ENCODE measurements around the gene RRAGC.

Gene RRAGC, protein sequence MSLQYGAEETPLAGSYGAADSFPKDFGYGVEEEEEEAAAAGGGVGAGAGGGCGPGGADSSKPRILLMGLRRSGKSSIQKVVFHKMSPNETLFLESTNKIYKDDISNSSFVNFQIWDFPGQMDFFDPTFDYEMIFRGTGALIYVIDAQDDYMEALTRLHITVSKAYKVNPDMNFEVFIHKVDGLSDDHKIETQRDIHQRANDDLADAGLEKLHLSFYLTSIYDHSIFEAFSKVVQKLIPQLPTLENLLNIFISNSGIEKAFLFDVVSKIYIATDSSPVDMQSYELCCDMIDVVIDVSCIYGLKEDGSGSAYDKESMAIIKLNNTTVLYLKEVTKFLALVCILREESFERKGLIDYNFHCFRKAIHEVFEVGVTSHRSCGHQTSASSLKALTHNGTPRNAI

DNA sequence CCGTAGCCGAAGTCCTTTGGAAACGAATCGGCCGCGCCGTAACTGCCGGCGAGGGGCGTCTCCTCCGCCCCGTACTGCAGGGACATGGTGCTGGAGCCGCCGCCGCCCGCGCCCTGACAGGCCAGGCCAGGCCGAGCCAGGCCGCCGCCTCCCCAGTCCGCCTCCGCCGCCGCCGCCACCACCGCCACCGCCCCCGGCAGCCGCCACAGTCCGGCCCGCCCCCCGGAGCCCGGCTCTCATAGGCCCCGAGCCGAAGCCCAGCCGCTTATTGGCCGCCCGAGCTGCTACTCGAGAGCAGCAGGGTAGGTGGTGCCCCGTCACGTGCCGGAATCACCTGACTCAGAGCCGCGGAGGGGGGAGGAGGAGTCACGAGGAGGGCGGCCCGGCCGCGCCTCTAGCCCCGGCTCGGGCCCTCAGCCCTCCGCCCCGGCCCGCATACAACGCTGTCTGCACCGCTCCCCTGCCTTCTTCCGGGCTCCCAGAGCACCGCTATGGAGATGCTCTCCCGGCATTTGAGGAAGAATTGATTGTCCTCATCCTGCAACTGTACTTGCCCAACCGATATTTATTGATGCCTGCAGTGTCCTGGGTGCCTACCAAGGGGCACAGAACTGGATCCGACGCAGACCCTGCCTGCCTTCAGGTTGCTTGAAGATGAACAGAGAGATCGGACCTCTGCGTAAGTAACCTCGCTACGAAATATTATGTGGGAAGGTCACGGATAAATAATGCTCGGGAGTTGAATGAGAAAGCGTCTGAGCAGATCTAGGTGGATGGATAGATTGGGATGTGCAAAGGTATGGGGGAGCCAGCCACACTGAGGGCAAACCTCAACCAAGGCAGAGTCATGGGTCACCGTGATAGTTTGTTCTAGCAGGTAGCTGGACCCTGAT is at the start of gene RRAGC:
TSS of gene RRAGC (minus strand) at position 212 of the 893 bp plus-strand sequence. CDS start at position 86, 126 bp downstream.
- DNase-seq, result peak; percentile 86

DNA sequence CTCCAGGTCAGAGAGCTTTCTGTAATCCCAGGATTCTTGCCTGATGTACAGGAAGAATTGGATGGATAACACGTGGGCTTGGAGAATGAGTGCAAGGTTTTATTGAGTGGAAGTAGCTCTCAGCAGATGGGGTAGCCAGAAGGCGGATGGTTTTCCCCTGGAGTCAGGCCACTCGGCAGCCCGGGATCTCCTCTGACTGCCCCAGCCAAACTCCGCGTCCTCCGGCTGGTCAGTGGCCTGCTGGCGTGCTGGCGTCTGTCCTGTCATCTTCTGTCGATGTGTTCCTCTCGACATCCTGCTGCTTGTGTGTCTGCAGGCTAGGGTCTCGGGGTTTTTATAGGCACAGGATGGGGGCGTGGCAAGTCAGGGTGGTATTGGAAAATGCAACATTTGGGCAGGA is 49.2 kb upstream of the RRAGC start:
- no peak for DNase-seq

DNA sequence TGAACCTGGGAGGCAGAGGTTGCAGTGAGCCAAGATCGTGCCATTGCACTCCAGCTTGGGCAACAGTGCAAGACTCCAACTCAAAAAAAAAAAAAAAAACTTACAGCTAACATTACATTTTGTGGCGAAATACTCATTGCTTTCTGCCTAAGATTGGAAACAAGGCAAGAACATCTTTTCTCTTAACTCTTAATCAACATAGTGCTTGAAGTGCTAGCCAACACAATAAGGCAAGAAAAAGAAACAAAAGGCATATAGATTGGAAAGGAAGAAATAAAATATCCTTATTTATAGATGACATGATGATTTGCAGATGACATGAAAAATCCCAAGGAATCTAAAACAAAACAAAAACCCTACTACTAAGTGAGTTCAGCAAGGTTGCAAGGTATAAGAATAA is 46.4 kb upstream of the RRAGC start:
- DNase-seq, result no peak

DNA sequence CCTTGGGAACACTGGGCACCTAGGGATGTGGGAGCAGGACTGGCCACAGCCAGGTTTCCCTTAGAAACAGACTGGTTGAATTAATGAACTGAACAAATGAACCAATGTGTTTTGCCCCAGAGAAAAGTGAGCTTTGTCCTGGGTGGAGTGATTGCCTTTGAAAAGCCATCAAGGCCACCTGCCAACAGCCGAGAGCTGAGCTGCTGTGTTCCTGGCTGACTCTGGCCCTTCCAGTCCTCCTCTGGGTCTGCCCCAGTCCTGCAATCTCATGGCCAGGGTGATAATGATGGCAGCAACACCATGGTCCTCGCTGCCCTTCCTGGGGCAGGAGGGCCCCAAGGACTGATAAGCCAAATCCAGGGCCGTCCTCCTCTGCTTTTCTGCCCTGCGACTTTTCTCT is 40.0 kb upstream of the RRAGC start:
- no peak for DNase-seq

DNA sequence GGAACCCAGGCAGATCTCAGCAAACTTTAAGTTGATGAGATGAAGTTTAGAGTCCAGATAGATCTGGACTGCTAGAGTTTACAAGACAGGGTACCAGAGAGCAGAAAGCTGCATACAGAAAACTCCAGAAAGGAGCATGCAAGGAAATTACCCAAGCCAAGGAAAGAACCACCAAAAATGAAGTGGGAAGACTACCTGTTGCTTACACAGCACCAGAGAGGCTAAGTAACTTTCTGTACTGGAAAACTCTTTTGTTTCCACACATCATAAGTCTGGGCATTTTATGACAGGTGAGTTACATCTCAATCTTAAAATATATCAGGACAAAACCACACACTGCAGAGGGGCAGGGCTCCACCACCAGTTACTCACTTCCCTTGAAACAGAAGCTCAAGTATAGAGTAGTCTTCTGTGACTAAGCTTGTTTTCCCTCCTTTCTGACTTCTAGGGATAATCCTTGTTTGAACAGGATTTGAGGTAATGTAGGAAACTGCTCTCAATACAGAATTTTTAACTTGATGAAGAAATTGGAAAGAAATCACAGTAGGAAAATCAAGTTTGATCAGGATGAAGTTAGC is 39.2 kb upstream of the RRAGC start:
- no peak for DNase-seq

DNA sequence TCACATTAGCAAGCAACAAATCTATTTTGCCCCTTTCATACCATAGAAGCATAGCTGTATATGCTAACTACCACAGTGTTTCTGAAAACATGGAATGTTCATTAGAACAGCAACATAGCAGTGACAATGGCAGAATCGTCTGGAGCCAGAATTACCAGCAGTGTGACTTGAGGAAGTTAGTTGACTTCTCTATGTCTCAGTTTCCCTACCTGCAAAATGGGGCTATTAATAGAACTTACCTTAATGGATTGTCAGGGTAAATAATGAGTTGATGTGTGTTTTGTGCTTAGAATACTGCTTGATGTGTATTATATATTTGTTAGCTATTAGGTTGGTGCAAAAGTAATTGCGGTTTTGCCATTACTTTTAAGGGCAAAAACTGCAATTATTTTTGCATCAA is 36.6 kb upstream of the RRAGC start:
- no peak for DNase-seq

DNA sequence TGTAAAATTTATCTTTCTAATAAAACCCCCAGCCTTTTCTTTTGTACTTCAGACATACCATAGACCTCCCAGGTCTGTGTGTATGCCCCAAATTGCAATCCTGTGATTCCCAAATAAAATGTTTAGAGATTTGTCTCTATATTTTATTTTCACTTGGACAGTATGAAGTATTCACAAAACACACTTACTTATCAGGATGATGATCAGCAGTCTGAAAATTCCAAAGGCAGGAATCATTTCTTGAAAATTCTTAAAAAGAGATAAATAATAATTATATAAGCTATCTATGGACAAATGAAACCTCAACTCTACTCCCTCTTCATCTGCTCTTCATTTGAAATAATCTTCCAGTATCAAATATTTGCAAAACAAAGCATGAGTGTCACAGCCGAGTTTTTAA is 33.4 kb upstream of the RRAGC start:
- DNase-seq, result no peak

DNA sequence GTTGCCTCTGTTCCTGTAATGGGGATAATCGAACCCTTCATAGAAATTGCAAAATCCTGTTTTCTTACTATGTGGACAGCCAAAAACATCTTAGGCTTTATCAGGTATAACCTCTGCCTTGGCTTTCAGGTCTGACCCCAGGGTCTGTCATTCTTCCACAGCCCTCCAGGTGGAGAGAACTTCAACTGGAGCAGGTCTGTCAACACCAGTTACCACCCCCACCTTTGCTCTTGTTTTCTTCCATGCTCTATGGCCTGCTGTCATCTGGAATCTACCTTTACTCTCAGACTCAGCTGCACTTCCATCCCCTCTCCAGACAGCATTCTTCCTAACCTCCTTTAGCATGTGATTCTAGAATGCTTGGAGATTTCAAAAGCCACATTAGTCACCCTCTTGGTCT is 32.2 kb upstream of the RRAGC start:
- DNase-seq, result no peak

DNA sequence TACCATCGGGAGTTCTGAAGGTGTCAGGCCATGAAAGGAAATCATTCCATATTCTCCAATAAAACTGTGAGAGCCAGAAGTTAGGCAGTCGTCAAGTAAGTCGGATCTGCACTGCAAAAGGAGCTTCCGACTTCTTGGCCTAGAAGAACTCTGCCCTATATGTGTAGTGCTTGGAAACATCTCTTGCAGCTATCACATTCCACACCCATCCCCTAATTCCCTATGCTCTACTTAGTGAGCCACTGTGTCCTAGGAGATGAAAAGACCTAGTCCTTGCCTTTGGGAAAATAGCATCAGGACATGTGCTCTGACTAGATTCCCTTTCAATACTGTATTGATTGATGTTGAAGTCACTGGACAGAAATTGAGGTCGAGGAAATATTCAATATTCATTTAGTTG is 30.0 kb upstream of the RRAGC start:
- no peak for DNase-seq

DNA sequence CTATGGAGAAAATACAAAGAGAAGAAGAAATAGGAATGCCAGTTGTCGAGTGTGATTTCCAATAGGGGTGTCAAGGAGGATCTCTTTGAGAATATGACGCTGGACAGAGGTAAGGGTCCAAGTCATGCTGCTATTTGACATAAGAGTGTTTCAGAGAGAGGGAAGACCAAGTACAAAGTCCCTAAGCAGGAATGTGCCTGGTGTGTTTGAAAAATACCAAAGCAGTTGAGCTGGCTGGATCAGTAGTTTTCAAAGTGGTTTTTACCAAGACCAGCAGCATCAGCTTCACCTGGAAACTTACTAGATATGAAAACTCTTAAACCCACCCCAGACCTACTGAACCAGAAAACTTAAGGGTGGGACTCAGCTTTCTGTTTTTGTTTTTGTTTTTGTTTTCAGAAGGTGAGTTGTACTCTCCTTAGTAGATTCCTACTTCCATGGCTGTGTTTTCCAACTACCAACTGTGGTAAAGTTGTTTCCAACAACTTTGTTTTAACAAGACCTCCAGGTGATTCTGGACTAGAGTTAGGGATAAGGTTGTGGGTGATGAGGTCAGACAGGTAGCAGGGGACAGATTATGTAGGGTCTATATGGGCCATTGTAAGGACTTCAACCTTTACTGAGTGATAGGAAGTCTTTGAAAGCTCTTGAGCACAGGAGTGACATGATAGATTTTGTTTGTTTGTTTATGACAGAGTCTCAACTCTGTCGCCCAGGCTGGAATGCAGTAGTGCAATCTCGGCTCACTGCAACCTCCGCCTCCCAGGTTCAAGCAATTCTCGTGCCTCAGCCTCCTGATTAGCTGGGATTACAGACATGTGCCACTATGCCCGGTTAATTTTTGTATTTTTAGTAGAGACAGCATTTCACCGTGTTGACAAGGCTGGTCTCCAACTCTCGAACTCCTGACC is 29.1 kb upstream of the RRAGC start:
- no peak for DNase-seq

DNA sequence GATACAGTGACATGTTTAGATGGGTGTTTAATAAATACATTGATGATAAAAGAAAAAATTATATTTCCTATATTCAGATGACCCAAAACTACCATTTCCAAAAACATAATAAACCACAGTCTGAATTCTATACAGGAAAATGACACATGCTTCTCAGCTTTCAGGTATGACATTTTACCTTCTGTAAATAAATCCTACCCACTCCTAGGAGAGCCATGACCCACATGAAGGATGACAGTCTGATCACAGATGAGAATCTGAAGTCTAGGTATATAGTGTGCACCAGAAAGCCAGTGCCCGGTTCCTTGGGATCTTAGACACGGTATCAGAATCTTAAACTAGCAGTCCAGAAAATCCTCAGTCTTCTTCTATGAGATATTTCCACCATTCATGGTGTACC is 25.5 kb upstream of the RRAGC start:
- DNase-seq, result no peak

DNA sequence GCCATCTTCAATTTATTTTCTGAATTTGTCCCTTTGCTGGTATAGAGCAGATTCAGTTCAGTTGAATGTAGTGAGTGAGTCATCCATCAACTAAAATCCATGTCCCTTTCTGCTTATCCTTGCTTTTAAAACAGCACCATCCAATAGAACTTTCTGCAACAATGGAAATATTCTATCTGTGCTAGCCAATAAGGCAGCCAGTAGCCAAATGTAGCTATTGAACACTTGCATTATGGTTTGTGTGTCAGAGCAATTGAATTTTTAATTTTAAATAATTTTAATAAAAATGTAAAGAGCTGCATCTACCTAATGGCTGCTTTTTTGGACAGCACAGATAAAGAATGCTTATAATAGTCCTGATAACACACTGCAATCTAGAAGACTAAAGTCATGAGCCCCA is 21.9 kb upstream of the RRAGC start, which contains the start of gene GJA9:
TSS of gene GJA9 (minus strand) at position 101 of the 400 bp plus-strand sequence. CDS start 5,489 bp downstream, outside the sequence.
- DNase-seq, result no peak

DNA sequence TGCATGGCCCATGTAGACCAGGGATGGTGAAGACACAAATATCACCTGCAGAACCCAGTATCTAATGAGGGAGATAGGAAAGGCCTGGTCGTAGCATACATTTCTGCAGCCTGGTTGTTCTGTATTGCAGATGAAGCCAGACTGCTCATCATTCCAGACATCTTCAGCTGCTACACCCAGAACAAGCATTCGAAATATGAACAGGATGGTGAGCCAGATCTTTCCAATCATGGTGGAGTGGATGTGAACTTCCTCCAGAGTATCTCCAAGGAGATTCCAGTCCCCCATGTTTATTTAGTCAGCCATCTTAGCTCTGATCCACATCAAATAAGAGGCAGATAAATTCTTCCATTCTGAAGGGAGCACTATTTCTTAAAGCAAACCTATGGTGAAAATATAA is 16.2 kb upstream of the RRAGC start:
- no peak for DNase-seq

DNA sequence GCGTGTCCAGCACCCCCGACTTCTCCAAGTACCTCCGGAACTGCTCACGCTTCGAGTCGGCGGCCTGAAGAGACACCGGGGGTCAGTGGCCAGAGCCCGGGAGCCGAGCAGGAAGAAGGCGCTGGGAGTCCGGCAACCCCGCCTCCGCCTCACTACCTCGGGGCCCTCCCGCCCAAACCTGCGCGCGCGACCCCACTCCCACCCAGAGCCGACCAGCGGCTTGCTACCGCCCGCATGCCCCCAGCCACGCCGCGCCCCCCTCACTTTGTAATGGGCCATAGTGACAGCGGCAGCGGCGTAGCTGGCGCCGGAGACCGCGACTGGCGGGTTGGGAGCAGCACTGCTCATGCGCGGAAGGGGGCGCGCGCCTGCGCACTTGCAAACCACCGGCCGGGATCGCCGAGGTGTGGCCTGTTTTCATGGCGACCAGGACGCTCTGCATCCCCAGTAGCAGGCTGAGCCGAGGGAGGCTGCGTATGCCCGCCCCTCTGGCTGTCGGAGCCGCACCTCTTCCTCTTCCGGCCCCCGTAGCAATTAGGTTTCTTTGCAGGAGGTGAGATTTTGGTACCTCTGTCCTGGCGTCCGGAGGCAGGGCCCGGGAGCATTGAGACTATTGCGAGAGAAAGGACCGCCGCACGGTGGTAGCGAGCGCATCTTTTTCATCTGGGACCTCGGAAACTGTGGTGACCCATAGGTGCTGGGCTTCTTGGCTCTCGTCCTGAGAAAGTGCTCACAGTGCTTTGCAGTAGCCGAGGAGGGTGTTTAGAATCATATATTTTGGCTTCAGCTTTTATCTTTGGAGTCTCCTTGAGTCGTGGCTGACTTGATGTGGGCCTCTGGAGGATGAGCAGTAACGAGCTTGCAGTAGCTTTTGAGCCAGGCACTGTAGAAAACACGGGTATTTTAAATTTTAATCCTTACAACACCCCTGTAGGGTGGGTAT is 13.7 kb upstream of the RRAGC start, which contains the start of gene MYCBP:
TSS of gene MYCBP (minus strand) at position 322 of the 943 bp plus-strand sequence. CDS start at position 279, 43 bp downstream.
- DNase-seq, result peak; percentile 90

DNA sequence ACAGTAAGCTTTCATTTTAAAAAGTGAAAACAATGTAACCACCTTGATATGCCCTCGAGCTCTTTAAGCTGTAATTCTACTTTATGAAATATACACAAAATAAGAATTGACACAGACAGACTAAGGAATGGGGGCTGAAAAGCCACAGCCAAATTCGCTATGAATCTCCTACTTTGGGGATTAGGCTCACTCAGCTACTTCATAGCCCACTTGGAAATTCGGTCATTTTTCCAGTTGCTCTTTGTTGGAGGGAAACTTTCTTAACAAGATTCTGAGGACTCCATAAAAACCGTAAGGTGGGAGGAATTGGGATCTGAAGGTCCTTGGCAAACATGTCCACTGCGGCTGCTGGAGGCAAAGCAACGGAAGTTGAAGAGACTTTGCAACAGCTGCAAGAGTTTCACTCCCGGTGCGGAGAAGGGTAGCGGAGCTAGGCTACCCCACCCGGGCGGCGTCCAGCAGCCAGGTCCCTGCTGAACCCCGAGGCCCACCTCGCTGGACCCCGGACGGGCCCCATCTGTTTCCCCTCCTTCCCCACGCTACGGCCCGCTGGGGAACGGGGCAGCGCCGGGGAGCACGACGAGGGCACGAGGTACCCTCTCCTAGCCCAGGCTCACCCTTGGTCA is 12.9 kb upstream of the RRAGC start:
- DNase-seq, result no peak

DNA sequence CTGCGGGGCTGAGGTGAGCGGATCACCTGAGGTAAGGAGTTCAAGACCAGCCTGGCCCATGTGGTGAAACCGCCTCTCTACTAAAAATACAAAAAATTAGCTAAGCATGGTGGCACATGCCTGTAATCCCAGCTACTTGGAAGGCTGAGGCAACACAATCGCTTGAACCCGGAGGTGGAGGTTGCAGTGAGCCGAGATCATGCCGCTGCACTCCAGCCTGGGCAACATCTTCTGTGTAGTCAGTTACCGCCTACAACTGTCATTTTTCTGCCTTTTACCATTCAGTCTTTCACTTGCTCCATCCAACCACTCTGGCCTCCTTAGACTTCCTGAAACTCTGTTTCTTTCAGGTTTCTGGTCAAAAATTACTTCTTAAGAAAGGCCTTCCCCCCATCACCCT is 11.4 kb upstream of the RRAGC start:
- no peak for DNase-seq

DNA sequence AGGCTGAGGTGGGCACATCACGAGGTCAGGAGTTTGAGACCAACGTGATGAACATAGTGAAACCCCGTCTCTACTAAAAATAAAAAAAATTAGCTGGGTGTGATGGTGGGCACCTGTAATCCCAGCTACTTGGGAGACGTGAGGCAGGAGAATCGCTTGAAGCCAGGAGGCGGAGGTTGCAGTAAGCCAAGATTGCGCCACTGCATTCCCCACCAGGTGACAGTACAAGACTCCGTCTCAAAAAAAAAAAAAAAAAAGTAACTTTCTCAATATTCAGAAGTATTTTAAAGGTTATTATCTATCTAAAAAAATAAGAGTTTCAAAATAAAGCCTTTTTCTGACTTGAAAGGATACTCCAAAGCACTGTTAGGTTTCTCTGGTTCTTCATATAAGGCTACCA is 7.6 kb upstream of the RRAGC start:
- DNase-seq, result no peak

DNA sequence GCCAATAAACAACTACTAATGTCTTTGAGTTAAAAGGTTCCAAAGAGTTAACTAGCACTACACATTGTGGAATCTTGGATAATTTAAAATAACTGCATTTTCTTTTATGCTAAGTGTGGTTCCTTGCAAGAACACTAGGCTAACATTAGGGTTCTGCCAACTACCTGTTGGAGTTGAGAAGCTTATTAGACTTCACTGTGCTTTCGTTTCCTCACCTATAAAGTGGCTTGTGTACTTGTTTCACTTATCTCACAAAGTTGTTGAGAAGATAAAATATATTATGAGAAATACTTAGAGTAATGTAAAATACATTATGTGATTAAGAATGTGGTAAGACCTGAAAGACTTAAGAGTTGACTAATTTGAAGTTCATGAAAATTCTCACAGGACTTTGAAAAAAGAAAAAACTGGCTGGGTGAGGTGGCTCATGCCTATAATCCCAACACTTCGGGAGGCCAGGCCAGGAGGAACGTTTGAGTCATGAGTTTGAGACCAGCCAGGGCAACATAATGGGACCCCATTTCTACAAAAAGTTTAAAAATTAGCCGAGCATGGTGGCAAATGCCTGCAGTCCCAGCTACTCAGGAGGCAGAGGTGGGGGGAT is 5.6 kb upstream of the RRAGC start:
- DNase-seq, result no peak

DNA sequence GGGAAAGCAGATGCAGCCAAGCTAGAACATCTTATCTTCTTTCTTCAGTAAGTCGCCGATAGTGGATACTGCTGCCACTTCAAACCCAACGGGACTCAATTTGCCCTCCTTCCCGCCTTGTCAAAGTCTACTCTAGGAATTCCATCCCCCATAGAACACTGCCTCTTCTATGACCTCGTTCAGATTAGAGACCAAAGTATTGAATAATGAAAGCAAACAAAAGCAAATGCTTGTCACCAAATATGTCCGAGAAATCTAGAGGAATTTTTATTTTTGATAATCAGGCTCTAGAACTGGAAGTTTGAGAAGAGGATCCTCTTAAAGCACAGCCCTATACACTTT is 853 bp upstream of the RRAGC start:
- no peak for DNase-seq

DNA sequence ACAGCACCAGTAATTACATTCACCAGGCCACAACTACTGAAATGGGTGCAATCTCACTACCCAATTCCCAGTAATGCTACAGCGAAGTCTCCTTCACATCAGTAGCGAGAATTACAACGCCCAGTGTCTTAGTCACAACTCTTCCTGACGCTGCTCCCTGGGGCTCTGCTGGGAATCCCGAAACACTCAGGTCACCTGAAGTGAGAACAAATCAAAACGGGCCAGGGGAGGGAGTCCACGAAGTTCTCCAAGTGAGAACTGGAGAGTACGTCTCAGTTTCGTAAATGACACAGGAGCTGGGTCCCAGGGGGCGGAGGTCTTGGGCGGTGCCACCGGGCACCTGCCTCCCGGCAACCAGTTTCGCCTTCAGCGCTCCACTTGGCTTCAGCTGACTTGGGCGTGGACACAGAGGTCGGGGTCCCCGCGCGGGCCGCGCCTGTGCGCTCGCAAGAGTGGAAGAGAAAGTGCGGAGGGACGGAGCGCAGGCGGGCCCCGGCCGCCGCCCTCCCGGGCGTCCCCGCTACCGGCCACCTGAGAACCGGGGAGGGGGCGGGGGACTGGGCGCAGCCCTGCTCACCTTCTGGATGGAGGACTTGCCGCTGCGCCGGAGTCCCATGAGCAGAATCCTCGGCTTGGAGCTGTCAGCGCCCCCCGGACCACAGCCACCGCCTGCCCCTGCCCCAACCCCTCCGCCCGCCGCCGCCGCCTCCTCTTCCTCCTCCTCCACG is 575 bp downstream of the RRAGC start:
- DNase-seq, result no peak
